SK-N-SH (cell line): ENCODE results near the gene FAM9C. TPM values are rescaled to one million over a fixed set of nuclear protein-coding genes. Genes with fewer than 3 reads are reported as not detected.
"Not testable (repeated sequence)": the region's sequence is repeated elsewhere in the genome, so short reads cannot be mapped to it uniquely, and the experiment has no call there.

ENCODE experiments used
- CTCF ChIA-PET: fragments of 300-600, 350-600 bp; formaldehyde crosslinking; extraction: SDS; loops from one replicate; lab custom pipeline; 2021; lab: Yijun Ruan, JAX
- POLR2A ChIA-PET: fragments of 350-600 bp; sonication (Branson Sonifier 250); formaldehyde crosslinking; extraction: SDS; loops from one replicate; lab custom pipeline; 2020; ENCODE audit warnings: antibody characterized with exemption, inconsistent platforms; lab: Yijun Ruan, JAX
- DNase-seq: peaks from one replicate; pipeline ENCODE4 v3.0.0; 2012
- H2AFZ ChIP-seq: fragments of 200-600 bp; sonication (generic); 2 replicates; pipeline ENCODE4 v1.8.1; 2016; ENCODE audit warnings: antibody characterized with exemption, mild to moderate bottlenecking, low read depth
- H3F3A ChIP-seq: fragments of 200-600 bp; sonication (generic); replicated peaks from 2 replicates; pipeline ENCODE3; 2016; ENCODE audit warnings: antibody characterized with exemption, mild to moderate bottlenecking; ENCODE audit not compliant: insufficient read depth
- H3K27ac ChIP-seq, 2 experiments: fragments of 200-500 bp in 1 of 2; fragments of 200-600 bp in 1 of 2; sonication (Bioruptor generic) in 1 of 2; sonication (generic), shearing (Covaris generic) in 1 of 2; 2 replicates each; pipeline versions ENCODE4 v1.5.1 to v1.6.1; 2014 to 2016; ENCODE audit warnings: low read depth in 2 of 2, inconsistent platforms in 1 of 2, low read length in 1 of 2, mild to moderate bottlenecking in 1 of 2, mixed read lengths in 1 of 2
- H3K27me3 ChIP-seq: fragments of 200-600 bp; sonication (generic), shearing (Covaris generic); 2 replicates; pipeline ENCODE4 v1.6.1; 2016; ENCODE audit warnings: mixed run types; ENCODE audit not compliant: insufficient read depth
- H3K36me3 ChIP-seq, 2 experiments: fragments of 200-500 bp in 1 of 2; fragments of 200-600 bp in 1 of 2; sonication (Bioruptor generic) in 1 of 2; sonication (generic) in 1 of 2; replicated peaks in 1 of 2; 2 replicates each; pipeline versions ENCODE3 to v1.5.1; 2014 to 2016; ENCODE audit warnings: low read length in 1 of 2, mild to moderate bottlenecking in 1 of 2; ENCODE audit not compliant: insufficient read depth in 2 of 2, control insufficient read depth in 1 of 2
- H3K4me1 ChIP-seq, 2 experiments: fragments of 200-500 bp in 1 of 2; fragments of 200-600 bp in 1 of 2; sonication (Bioruptor generic) in 1 of 2; sonication (generic), shearing (Covaris generic) in 1 of 2; 2 replicates each; pipeline versions ENCODE4 v1.5.1 to v1.6.1; 2014 to 2016; ENCODE audit warnings: low read depth in 1 of 2, low read length in 1 of 2, mixed run types in 1 of 2; ENCODE audit not compliant: insufficient read depth in 2 of 2, control insufficient read depth in 1 of 2
- H3K4me2 ChIP-seq: fragments of 200-600 bp; sonication (generic), shearing (Covaris generic); 2 replicates; pipeline ENCODE4 v1.6.1; 2017; ENCODE audit warnings: mixed run types
- H3K4me3 ChIP-seq, 2 experiments: fragments of 200-500 bp in 1 of 2; fragments of 200-600 bp in 1 of 2; sonication (Bioruptor generic) in 1 of 2; sonication (generic), shearing (Covaris generic) in 1 of 2; 2 replicates each; pipeline versions ENCODE4 v1.5.1 to v1.8.1; 2014 to 2016; ENCODE audit warnings: low read depth in 2 of 2, inconsistent platforms in 1 of 2, low read length in 1 of 2, mild to moderate bottlenecking in 1 of 2, mixed read lengths in 1 of 2, moderate library complexity in 1 of 2
- H3K79me2 ChIP-seq: fragments of 200-600 bp; sonication (generic); 2 replicates; pipeline ENCODE4 v1.8.1; 2017; ENCODE audit warnings: mild to moderate bottlenecking; ENCODE audit not compliant: insufficient read depth
- H3K9ac ChIP-seq: fragments of 200-600 bp; sonication (generic); 2 replicates; pipeline ENCODE4 v1.6.1; 2017; ENCODE audit warnings: mixed run types
- H3K9me2 ChIP-seq: fragments of 200-600 bp; sonication (generic); 2 replicates; pipeline ENCODE4 v1.6.1; 2017; ENCODE audit warnings: mixed run types
- H3K9me3 ChIP-seq: fragments of 200-600 bp; sonication (generic); 2 replicates; pipeline ENCODE4 v1.6.1; 2017; ENCODE audit warnings: mixed run types, mild to moderate bottlenecking, moderate library complexity
- H4K20me1 ChIP-seq: fragments of 200-600 bp; sonication (generic); 2 replicates; pipeline ENCODE4 v1.6.1; 2017; ENCODE audit warnings: mild to moderate bottlenecking, mixed run types; ENCODE audit not compliant: insufficient read depth
- CTCF ChIP-seq: fragments of 200-600 bp; sonication (generic); IDR thresholded peaks from 2 replicates; pipeline ENCODE4 v1.6.1; 2017; ENCODE audit warnings: antibody characterized with exemption, mild to moderate bottlenecking, moderate library complexity
- ELF1 ChIP-seq: IDR thresholded peaks from 2 replicates; pipeline ENCODE4 v1.4.0; 2012
- EP300 ChIP-seq, 2 experiments: IDR thresholded peaks; 2 replicates each; pipeline versions ENCODE4 v1.4.0 to v1.6.1; 2012; ENCODE audit warnings: borderline replicate concordance in 1 of 2, low read depth in 1 of 2, low read length in 1 of 2
- FOSL2 ChIP-seq: IDR thresholded peaks from 2 replicates; pipeline ENCODE4 v1.4.0; 2012; ENCODE audit warnings: low read depth, mild to moderate bottlenecking, moderate library complexity, borderline replicate concordance
- FOXM1 ChIP-seq: IDR thresholded peaks from 2 replicates; pipeline ENCODE4 v1.4.0; 2012; ENCODE audit warnings: low read depth, mild to moderate bottlenecking
- JUND ChIP-seq: IDR thresholded peaks from 2 replicates; pipeline ENCODE4 v1.4.0; 2012
- MXI1 ChIP-seq: IDR thresholded peaks from 2 replicates; pipeline ENCODE4 v1.6.1; 2012; ENCODE audit warnings: mild to moderate bottlenecking, low read depth, low read length, improper control_type of control experiment
- PBX3 ChIP-seq: IDR thresholded peaks from 2 replicates; pipeline ENCODE4; 2012
- POLR2AphosphoS5 ChIP-seq: IDR thresholded peaks from 2 replicates; pipeline ENCODE4 v1.6.1; 2012; ENCODE audit warnings: low read depth, low read length
- RCOR1 ChIP-seq: fragments of 150-350 bp; IDR thresholded peaks from 2 replicates; pipeline ENCODE4 v1.6.1; 2017; ENCODE audit warnings: antibody characterized with exemption, low read length
- REST ChIP-seq: IDR thresholded peaks from 2 replicates; pipeline ENCODE4 v1.6.1; 2012; ENCODE audit warnings: mild to moderate bottlenecking, low read depth, low read length, moderate library complexity
- RXRA ChIP-seq: IDR thresholded peaks from 2 replicates; pipeline ENCODE4 v1.4.0; 2012; ENCODE audit warnings: low read depth, mild to moderate bottlenecking, borderline replicate concordance
- TAF1 ChIP-seq: IDR thresholded peaks from 2 replicates; pipeline ENCODE4 v1.6.1; 2012; ENCODE audit warnings: low read depth, mild to moderate bottlenecking, low read length, moderate library complexity, borderline replicate concordance
- TCF12 ChIP-seq: IDR thresholded peaks from 2 replicates; pipeline ENCODE4 v1.4.0; 2012
- USF1 ChIP-seq: IDR thresholded peaks from 2 replicates; pipeline ENCODE4 v1.4.0; 2012; ENCODE audit warnings: low read depth, borderline replicate concordance
- WGBS: methylation state at CpG from one replicate; pipeline ENCODE4 v1.1.6; 2017; ENCODE audit warnings: low lambda C conversion rate; 5-methylcytosine and 5-hydroxymethylcytosine counted together
- polyA plus RNA-seq, 3 experiments: library from polyadenylated mRNA; depleted of rRNA; stranded (reverse); fragments of >200 nt; gene quantifications; 2 replicates each; pipeline ENCODE4 v1.2.3, GENCODE V29; 2012

The FAM9C gene
- polyA plus RNA-seq, 1 of the 3 experiments (the other 2 are of a cell fraction) = 2.6 TPM

DNA sequence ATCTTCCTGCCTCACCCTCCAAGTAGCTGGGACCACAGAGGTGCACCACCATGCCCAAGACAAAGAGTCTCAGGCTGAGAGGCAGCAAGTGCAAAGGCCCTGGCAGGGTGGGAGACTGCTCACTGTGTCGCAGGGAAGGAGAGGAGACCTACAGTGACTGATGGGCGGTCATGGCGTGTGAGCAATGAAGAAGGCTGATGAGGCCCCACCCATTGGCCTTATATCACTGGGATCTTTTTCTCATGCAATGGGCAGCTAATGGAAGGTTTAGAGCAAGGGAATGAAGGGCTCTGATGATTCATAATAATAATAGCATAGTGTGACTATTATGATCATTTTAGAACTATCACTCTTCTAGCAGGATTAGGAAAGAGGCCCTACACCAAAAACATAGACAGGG is 20.9 kb downstream of the FAM9C start:
- CTCF ChIA-PET = interaction anchor here (1.0 kb wide), 1 partner anchor 17 kb away, joined by 3 read pairs; no protein-coding TSS in a partner anchor
- POLR2A ChIA-PET = no interaction called here
- no peak for TF ChIP-seq EP300 (IDR thresholded peaks at IDR 0.05; ENCODE audit: borderline replicate concordance in 1 of 2, low read depth in 1 of 2, low read length in 1 of 2)
- no peak for TF ChIP-seq RCOR1
- Histone ChIP-seq H3K9ac (no peak overlapping the region; the same call in 1 of the 2 replicates), H3K79me2 (no peaks in the 10 kb centered on the region), H3K36me3 (no peaks in the 10 kb centered on the region), H3K4me1 (peaks cover 0 to 22% of the 10 kb centered on the region in 2 experiments), H2AFZ (no peak overlapping the region), H3K9me2 (no peaks in the 10 kb centered on the region), H3F3A (peaks cover 15% of the 10 kb centered on the region), H4K20me1 (no peaks in the 10 kb centered on the region), H3K27me3 (no peaks in the 10 kb centered on the region), H3K27ac (peak overlapping the region; percentile 39 to 62; a peak in 2 of 4 replicates), H3K4me2 (no peak overlapping the region), H3K9me3 (no peaks in the 10 kb centered on the region), H3K4me3 (no peak overlapping the region)
- 76% methylated on average over 3 of the region's 3 CpGs for WGBS
- no peak for DNase-seq

DNA sequence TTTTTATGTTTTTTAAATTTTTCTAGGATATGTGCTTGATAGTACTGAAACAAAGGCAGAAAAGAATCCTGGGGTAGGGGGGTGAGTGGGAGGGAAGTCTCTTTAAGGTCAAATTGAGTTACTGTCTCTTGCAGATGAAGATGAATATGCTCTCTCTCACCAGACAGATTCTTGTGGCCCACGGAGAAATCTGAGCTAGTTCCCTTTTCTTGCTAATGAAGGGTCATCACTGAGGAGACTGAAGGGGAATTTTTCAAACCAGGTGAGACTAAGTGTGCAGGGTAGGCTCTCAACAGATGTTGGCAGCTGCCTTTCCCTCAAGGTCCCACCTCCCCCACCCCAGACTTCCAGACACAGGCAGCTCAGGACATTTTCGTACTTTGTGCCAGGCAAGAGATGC is 21.5 kb downstream of the FAM9C start:
- H3K9ac ChIP-seq = peak overlapping the region; percentile 21; the same call in 1 of the 2 replicates
- TF ChIP-seq FOSL2 (no peak), JUND (0 out of 2 replicates have a peak, but pooled peaks have one; percentile 4), USF1 (no peak), FOXM1 (0 out of 2 replicates have a peak, but pooled peaks have one; percentile 31), RXRA (peak; percentile 66; the same call in 1 of the 2 replicates), CTCF (no peak), TCF12 (peak; percentile 55), MXI1 (no peak), POLR2AphosphoS5 (peak; percentile 21; the same call in 1 of the 2 replicates), TAF1 (no peak), PBX3 (peak; percentile 87), ELF1 (no peak), REST (no peak), EP300 (IDR thresholded peaks at IDR 0.05; ENCODE audit: borderline replicate concordance in 1 of 2, low read depth in 1 of 2, low read length in 1 of 2) (peak; percentile 47 to 48; a peak in 2 of 4 replicates)
- DNase-seq = no peak
- H4K20me1 ChIP-seq = no peaks in the 10 kb centered on the region
- H3K36me3 ChIP-seq = no peaks in the 10 kb centered on the region
- WGBS = 28% methylated on average over 2 of the region's 2 CpGs
- no peaks in the 10 kb centered on the region for H3K9me2 ChIP-seq
- ChIA-PET POLR2A (no interaction called here), CTCF (no interaction called here)
- H3K9me3 ChIP-seq = no peaks in the 10 kb centered on the region
- H3F3A ChIP-seq = peaks cover 8% of the 10 kb centered on the region
- H3K79me2 ChIP-seq = no peaks in the 10 kb centered on the region
- H3K4me2 ChIP-seq = peak overlapping the region; percentile 51; the same call in 1 of the 2 replicates
- peaks cover 0 to 20% of the 10 kb centered on the region in 2 experiments; a peak in 3 of 4 replicates for H3K4me1 ChIP-seq
- H3K27ac ChIP-seq = peak overlapping the region; percentile 39 to 62
- no peaks in the 10 kb centered on the region for H3K27me3 ChIP-seq
- no peak overlapping the region for H3K4me3 ChIP-seq
- peak overlapping the region; percentile 67; the same call in 1 of the 2 replicates for H2AFZ ChIP-seq

- CTCF ChIA-PET, H3K27ac ChIP-seq, DNase-seq, H4K20me1 ChIP-seq, H3K36me3 ChIP-seq, H3F3A ChIP-seq, H3K9me3 ChIP-seq, POLR2A ChIA-PET, H3K9ac ChIP-seq, H3K4me2 ChIP-seq, H3K27me3 ChIP-seq, H3K9me2 ChIP-seq, H2AFZ ChIP-seq, H3K79me2 ChIP-seq, H3K4me3 ChIP-seq, H3K4me1 ChIP-seq: not testable (repeated sequence)
- WGBS = 67% methylated on average over 6 of the region's 6 CpGs
Measured at GRCh38 chrX:13016731-13017130, 27.7 kb downstream of the FAM9C start.
